ENCODE data around the gene TTC9B.

The TTC9B gene

GRCh38 chr19:40193587-40193849, 24.7 kb downstream of the TTC9B start:
- in situ Hi-C loops (cut with MboI; ENCODE audit: low sequenced_read_pairs, unreplicated experiment) = no loop called here

DNA sequence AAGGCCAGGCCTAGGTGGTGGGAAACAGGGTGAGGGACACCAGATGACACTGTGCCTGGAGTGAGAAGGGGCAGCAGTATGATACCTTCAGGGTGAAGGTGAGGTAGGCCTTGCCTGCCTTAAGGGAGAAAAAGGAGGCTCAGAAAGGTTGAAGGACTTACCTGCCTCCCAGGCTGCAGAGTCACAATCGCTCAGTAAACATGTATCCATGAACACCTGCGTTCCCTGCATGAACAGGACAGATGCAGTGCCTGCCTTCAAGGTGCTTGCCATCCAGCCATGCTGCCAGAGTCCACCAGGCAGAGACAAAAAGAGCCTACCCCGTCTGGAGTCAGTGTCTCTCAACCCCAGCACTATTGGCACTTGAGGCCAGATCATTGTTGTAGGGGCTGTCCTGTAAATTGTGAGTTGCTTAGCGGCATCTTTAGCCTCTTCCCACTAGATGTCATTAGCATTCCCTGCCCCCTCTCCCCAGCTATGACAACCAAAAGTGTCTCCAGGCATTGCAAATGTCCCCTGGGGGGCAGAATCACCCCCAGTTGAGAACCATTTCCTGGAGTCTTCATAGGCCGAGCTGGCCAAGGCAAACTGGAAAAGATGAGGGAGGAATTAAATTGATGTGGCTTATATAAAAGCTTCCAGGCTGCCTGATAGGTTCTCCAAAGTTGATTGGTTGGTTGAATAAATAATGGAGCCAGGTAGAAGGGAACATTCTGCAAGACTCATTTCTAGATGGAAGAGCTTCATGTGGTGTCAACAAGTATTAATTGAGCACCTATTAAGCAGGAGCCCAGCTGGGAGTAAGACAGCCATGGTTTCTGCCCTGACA, 25.2 kb downstream of the TTC9B start:
- no peak for DNase-seq (ENCODE audit: low spot score)
- in situ Hi-C loops (cut with MboI; ENCODE audit: low sequenced_read_pairs, unreplicated experiment) = no loop called here
- TF ChIP-seq CTCF (IDR thresholded peaks at IDR 0.05; ENCODE audit: borderline replicate concordance, control extremely low read depth, extremely low read depth, insufficient read depth, missing control alignments) = no peak

More at GRCh38 chr19:40193587-40193849, 24.7 kb downstream of the TTC9B start:
- no peak for DNase-seq (ENCODE audit: low spot score)
- TF ChIP-seq CTCF (IDR thresholded peaks at IDR 0.05; ENCODE audit: borderline replicate concordance, control extremely low read depth, extremely low read depth, insufficient read depth, missing control alignments) = no peak

DNA sequence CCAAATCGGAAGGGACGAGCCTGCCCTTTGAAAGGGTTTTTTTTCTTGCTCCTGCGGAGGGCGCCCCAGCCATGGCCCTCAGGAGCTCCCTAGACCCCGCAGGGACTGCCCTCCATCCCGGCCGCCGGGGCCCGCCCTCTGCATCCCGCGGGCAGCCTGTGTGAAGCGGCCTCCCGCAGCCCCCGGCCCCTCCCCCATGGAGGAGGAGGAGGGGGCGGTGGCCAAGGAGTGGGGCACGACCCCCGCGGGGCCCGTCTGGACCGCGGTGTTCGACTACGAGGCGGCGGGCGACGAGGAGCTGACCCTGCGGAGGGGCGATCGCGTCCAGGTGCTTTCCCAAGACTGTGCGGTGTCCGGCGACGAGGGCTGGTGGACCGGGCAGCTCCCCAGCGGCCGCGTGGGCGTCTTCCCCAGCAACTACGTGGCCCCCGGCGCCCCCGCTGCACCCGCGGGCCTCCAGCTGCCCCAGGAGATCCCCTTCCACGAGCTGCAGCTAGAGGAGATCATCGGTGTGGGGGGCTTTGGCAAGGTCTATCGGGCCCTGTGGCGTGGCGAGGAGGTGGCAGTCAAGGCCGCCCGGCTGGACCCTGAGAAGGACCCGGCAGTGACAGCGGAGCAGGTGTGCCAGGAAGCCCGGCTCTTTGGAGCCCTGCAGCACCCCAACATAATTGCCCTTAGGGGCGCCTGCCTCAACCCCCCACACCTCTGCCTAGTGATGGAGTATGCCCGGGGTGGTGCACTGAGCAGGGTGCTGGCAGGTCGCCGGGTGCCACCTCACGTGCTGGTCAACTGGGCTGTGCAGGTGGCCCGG, 26.1 kb downstream of the TTC9B start:
- TF ChIP-seq CTCF (IDR thresholded peaks at IDR 0.05; ENCODE audit: borderline replicate concordance, control extremely low read depth, extremely low read depth, insufficient read depth, missing control alignments) = no peak
- in situ Hi-C loops (cut with MboI; ENCODE audit: low sequenced_read_pairs, unreplicated experiment) = no loop called here
- DNase-seq (ENCODE audit: low spot score) = peak; percentile 69

GRCh38 chr19:40190891-40191835, 27.0 kb downstream of the TTC9B start, which contains the start of gene MAP3K10:
Gene MAP3K10 (plus strand): TSS chr19:40191426. CDS start chr19:40192032, 606 bp downstream.
- no peak for TF ChIP-seq CTCF (IDR thresholded peaks at IDR 0.05; ENCODE audit: borderline replicate concordance, control extremely low read depth, extremely low read depth, insufficient read depth, missing control alignments)
- in situ Hi-C loops (cut with MboI; ENCODE audit: low sequenced_read_pairs, unreplicated experiment) = no loop called here
- peak; percentile 92 for DNase-seq (ENCODE audit: low spot score)

GRCh38 chr19:40184273-40184672, 33.9 kb downstream of the TTC9B start:
- in situ Hi-C loops (cut with MboI; ENCODE audit: low sequenced_read_pairs, unreplicated experiment) = no loop called here
- TF ChIP-seq CTCF (IDR thresholded peaks at IDR 0.05; ENCODE audit: borderline replicate concordance, control extremely low read depth, extremely low read depth, insufficient read depth, missing control alignments) = no peak
- no peak for DNase-seq (ENCODE audit: low spot score)

DNA sequence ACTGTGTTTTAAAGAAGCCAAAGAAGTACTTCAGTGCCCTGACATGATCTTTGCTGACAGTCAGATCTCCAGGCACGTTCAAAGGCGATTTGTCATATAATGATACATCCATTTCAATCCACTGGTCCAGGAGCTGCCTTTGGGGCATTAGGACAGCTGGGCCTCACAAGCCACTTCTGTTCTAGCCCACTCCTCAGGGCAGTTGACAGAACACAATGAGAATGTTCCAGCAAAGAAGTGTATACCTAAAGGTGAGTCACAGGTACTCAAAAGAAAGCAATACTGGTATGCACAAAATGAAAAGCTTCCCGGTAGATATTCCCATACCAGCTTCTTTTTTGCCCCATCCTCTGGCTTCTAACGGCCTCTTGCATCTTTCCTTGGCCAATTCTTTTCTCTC, 39.4 kb downstream of the TTC9B start:
- no peak for TF ChIP-seq CTCF (IDR thresholded peaks at IDR 0.05; ENCODE audit: borderline replicate concordance, control extremely low read depth, extremely low read depth, insufficient read depth, missing control alignments)
- in situ Hi-C loops (cut with MboI; ENCODE audit: low sequenced_read_pairs, unreplicated experiment) = no loop called here
- no peak for DNase-seq (ENCODE audit: low spot score)

All from GM13976 (cell line).